ENCODE results near the gene WDR13.
A peak's percentile ranks its signal among the peaks of the same experiment; 100 is the strongest.
"Not testable (repeated sequence)": the region's sequence is repeated elsewhere in the genome, so short reads cannot be mapped to it uniquely, and the experiment has no call there.

Gene WDR13

DNA sequence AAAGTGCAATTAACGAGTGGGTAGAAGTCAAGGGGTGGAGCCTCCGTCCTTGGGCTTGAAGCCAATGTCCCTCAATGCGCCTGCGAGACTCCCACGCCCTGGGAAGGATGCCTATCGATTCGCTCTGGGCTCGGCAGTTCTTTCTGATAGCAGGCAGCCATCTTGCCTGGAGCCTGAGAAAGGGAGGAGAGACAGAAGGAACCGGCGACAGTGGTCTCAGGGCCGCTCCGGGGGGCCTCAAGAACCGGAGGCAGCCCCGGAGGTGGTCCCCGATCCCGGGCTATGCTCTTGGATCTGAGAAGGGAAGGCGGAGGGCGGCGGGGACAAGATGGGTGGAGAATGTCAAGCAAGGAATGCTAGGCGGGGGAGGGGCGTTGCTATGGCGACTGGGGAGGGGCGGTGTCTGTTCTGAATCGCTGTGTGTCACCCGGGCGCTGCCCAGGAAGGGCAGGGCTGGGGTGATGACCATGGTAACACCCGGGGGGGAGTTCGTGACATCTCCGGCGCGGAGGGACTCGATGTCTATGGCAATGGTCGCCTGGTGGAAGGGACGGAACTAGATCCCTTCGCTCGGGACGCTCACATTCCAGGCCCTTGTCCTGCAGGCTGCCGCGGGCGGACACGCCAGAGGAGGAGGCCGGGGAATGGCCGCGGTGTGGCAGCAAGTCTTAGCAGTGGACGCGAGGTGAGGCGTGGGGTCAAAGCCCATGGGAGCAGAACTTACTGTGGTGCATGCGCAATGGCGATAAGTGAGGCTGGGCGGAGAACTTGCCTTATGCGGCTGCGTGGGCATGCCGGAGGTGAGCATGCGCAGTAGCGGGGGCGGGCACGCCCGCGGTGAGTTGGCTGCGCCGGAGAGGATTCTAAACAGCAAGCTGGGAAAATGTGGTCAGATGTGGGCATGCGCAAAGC lies at the start of gene WDR13:
Gene WDR13, plus strand, starts transcription at position 140 of the 912 bp plus-strand sequence. Its CDS starts 505 bp downstream, at position 645.
- peak; percentile 94 for DNase-seq (ENCODE audit: low spot score)

DNA sequence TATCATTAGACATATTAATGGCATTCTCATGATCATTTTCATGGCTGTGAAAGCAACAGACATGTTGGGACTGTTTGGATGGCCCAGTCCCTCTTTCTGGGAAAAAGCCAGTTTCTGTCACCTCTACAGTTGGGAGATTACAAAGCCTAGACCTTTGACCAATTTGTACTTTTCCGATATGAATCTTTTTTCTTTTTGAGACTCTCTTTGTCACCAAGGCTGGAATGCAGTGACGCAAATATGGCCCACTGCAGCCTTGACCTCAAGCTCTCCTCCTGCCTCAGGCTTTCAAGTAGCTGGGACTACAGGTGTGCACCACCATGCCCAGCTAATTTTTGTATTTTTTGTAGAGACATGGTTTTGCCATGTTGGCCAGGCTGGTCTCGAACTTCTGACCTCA lies 48.4 kb upstream of the WDR13 start:
- no peak for DNase-seq (ENCODE audit: low spot score)

DNA sequence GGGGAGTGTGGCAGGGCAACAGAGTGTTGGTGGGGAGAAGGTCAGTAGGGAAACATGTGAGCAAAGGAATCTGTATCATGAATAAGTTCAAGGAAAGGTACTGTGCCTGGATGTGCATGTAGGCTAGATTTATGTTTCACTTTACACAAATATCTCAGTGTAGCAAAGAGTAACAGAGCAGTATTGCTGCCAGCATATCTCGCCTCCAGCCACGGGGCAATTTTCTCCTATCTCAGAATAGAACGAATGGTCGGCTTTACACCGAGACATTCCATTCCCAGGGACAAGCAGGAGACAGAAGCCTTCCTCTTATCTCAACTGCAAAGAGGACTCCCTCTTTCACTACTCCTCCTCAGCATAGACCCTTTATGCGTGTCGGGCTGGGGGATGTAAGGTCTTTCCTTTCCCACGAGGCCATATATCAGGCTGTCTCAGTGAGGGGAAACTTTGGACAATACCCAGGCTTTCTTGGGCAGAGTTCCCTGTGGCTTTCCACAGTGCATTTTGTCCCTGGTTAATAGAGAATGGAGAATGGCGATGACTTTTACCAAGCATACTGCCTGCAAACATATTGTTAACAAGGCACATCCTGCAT lies 41.5 kb upstream of the WDR13 start:
- not testable (repeated sequence) for DNase-seq (ENCODE audit: low spot score)

DNA sequence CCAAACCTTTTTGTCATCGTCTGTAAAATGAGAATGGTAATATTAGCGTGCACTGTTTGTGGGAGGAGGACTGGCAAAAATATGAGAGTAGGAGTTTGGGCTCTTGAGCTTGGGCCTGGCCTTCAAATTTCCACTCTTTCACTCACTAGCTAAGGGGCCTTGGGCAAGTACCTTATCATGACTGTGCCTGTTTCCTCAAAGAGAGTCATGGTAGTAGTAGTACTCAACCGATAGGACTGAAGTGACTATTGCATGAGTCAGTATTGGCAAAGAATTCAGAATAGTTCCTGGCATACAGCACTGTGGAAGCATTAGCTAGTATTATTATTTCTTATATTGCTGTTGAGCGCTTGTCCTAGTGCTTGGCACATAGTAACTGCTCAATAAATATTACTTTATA lies 39.0 kb upstream of the WDR13 start:
- DNase-seq (ENCODE audit: low spot score) = no peak

DNA sequence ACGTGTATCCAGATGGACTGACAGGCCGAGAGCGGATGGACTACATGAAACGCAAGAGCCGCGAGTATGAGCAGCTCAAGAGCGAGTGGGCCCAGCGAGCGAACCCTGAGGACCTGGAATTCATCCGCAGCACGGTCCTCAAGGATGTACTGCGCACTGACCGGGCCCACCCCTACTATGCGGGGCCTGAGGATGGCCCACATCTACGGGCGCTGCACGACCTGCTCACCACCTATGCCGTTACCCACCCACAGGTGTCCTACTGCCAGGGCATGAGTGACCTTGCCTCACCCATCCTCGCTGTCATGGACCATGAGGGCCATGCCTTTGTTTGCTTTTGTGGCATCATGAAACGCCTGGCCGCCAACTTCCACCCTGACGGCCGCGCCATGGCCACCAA lies 37.7 kb upstream of the WDR13 start:
- no peak for DNase-seq (ENCODE audit: low spot score)

DNA sequence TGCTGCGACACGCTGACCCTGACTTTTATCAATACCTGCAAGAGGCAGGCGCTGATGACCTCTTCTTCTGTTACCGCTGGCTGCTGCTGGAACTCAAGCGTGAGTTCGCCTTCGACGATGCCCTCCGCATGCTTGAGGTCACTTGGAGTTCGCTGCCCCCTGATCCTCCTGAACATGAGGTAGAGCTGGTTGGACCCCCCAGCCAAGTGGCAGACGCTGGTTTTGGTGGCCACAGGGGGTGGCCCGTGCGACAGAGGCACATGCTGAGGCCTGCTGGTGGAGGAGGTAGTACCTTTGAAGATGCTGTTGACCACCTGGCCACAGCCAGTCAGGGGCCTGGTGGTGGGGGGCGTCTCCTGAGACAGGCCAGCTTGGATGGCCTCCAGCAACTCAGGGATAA lies 37.2 kb upstream of the WDR13 start:
- no peak for DNase-seq (ENCODE audit: low spot score)

DNA sequence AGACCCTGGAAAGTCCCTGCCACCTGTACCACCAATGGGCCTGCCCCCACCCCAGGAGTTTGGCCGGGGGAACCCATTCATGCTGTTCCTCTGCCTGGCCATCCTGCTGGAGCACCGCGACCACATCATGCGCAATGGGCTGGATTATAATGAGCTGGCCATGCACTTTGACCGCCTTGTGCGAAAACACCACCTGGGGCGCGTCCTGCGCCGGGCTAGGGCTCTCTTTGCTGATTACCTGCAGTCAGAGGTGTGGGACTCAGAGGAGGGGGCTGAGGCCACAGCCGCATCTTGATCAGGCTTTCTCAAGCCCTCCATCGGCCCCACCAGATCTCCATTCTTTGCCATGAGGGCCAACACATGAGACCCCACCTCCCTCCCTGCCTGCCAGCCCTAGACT lies 36.6 kb upstream of the WDR13 start:
- DNase-seq (ENCODE audit: low spot score) = no peak

DNA sequence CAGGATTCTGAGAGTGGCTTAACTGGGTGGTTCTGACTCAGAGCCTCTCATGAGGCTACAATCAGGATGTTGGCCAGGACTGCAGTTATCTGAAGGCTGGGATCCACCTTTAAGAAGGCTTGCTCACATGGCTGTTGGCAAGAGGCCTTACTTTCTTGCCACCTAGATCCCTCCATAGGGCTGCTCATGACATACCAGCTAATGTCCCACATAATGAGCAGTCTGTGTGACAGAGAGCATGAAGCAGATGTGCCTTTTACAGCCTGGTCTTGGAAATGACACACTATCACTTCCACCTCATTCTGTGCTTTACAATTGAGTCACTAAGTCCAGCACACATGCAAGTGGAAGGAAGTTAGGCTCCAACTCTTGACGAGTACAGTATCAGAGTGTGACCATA lies 27.3 kb upstream of the WDR13 start:
- no peak for DNase-seq (ENCODE audit: low spot score)

DNA sequence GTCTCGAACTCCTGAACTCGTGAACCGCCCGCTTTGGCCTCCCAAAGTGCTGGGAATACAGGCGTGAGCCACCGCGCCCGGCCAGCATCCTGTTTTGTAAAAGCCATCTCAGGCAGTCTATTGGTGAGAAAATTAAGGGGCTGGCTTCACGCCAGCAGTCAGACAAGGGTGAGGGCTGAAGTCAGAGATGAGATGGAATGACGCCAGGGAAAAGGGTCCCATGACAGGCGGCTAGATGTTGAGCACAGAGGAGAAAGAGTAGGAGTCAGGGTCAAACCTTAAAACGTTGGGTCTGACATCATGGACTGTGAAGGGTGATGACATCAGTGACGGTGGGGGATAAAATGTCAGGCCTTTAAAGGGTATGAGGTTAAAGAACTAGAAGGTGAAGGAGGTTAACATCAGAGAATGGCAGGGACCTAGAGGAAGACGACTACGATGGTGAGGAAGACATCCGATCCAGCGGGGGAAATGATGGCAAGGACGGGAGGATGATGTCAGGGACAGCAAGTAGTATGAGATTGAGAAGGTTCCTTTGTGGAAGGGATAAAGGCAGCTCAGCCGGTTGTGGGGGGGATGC lies 23.5 kb upstream of the WDR13 start:
- no peak for DNase-seq (ENCODE audit: low spot score)

DNA sequence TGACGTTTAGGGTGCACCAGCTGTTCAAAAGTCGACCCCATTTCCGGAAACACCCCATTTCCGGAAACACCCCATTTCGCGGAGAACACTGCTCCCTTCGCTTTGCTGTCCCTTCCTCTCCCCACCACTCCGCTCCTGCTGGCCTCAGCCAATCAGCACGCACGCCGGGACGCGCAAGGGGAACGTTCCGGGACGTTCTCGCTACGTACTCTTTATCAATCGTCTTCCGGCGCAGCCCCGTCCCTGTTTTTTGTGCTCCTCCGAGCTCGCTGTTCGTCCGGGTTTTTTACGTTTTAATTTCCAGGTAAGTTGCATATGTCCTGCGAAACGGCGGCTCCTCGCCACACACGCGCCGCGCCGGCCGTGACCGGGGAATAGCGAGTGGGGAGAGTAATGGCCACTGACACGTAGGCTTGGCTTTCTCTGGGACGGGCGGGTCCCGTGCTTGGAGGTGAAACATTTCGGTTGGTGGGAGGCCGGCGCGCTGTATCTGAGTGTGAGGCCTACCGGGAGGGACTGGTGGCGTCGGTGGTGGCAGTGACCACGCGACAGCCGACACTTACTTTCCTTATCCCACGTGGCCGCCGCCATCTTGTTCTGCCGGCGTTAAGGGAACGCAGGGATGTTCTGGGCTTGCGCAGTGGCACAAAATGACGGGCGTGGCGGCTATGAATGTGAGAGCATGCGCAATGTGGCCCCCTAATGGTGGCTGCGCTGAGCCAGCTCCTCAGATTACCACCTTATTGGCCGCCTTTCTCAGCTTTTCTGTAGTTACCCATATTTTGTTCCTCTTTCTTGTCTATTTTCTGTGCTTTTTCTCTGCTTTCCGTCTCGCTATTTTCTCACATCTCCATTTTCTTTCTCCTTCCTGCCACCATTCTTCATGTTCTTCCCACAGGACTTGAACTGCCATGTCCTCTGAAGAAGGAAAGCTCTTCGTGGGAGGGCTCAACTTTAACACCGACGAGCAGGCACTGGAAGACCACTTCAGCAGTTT lies 22.7 kb upstream of the WDR13 start, which contains the start of gene RBM3:
Gene RBM3, plus strand, starts transcription at position 215 of the 997 bp plus-strand sequence. Its CDS starts 697 bp downstream, at position 912.
- peak; percentile 94 for DNase-seq (ENCODE audit: low spot score)

DNA sequence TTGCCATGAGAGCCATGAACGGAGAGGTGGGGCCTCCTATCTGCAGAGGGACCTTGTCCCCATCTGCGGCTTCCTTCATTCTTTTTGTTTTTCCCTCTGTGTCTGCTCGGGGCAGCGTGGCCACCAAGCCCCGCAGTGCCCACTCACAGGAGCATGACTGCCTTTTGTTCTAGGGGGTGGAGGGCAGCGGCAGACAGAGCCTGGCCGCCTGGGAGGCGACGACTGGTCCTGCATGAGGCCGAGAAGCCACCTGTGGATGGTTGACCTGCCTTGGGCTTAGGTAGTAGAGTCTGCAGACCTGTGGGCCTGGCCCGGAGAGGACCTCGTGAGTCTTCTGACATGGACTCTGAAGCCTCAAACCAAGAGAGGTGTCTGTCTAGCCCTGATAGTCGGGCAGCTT lies 21.6 kb upstream of the WDR13 start:
- DNase-seq (ENCODE audit: low spot score) = no peak

DNA sequence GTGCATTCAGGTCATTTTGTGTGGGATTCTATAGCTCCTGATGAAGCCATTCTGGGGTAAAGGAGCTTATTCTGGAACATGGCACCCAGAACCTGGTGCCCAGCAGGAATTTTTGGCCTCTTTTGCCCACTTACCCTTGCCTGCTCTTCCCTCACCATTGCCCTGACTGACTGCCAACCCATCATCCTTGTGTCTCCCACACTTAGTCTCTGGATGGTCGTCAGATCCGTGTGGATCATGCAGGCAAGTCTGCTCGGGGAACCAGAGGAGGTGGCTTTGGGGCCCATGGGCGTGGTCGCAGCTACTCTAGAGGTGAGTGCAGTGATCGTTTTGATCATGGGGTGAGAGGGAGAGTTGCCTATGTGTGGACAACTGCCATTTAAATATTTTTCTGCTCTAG lies 21.2 kb upstream of the WDR13 start:
- DNase-seq (ENCODE audit: low spot score) = no peak

DNA sequence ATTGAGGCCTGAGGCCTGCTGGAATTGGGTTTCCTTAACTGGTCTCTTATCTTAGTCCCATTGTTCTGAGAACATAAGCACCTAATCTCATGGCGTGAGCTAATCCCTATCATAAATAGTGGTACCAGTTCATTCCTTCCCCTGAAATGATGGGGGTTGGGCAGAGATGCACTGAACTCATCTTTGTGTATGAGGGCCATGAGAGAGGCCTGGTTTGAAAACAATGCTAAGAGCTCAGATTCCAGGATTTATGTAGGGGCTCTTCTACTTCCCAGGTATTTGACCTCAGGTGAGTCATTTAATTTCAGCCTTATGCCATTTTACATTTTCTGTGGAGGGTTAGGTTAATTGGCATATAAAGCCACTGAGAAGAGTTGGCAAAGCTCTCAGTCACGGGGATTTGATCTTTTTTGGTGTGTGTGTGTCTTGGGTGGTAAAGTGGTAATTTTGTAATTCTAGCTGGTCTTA lies 18.6 kb upstream of the WDR13 start:
- DNase-seq (ENCODE audit: low spot score) = no peak

DNA sequence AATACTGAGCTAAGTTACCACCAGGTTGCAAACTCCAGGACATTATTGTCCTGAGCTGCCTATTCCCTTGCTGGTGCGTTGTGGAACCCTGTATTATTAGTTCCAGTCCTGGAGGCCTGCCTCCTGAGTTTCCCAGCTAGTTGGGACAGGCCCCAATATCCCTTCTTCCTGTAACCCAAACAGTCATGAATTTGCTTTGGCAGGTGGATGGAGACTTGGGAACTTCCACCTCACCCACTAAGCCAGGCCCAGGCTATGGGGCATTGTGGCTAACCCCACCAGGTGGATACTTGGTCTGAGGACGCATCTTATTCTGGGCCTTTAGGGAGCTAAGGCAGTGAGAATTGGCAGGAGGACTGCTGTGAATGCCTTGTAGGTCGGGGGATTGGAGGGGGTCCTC lies 18.0 kb upstream of the WDR13 start:
- no peak for DNase-seq (ENCODE audit: low spot score)

DNA sequence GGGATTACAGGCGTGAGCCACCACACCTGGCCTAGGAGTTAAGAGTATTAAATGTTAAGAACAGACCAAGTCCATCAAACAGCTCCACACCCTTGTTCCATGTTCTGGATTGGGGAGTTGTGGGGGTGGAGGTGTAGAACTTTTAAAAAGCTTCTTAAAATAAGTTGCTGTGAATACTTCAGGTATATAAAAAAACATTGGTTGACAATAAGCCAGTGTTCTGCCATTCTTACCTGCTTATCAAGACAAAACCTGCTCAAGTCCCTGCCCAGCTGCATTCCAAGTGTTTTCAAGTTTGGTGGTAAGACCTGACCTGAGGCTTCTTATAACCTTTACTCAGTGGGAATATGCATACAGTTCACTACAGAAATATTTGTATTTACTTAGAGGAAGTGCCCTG lies 16.6 kb upstream of the WDR13 start:
- no peak for DNase-seq (ENCODE audit: low spot score)

DNA sequence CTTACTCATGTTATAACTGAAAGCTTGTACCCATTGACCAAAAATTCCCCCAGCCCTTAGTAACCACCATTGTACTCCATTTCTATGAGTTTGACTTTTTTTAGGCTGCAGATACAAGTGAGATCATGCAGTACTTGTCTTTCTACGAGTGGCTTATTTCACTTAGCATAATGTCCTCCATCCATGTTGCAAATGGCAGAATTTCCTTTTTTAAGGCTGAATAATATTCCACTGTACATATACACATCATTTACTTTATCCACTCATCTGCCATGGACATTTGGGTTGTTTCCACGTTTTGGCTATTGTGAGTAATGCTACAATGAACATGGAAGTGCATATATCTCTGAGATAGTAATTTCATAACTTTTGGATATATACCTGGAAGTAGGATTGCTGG lies 12.6 kb upstream of the WDR13 start:
- no peak for DNase-seq (ENCODE audit: low spot score)

DNA sequence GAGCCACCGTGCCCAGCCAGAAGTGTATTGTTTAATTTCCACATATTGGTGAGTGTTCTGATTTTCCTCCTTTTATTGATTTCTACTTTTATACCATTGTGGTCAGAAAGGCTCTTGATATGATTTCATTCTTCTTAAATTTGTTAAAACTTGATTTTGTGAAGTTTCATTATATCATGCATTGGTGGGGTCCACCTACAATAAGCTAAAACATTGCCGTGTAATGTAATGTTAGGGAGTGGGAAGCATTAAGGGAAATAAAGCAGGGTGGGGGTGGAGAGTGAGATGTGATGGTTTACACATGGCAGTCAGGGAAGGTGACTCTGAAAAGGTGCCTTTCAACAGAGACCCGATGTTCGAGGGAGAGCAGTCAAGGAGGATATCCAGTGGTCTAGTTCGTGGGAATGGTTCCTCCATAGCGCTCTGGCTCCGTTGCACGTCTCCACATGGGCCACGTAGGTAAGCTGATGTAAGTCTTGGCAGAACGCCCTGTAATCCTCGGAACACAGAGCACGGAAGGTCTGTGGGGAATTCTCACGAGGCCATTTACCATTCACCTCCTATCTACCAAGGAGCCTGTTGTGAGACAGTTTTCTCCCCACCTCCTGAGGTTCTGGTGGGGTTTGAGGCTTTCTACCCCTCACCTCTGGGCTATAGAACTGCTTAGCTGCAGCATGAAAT lies 7.7 kb upstream of the WDR13 start:
- DNase-seq (ENCODE audit: low spot score) = no peak

DNA sequence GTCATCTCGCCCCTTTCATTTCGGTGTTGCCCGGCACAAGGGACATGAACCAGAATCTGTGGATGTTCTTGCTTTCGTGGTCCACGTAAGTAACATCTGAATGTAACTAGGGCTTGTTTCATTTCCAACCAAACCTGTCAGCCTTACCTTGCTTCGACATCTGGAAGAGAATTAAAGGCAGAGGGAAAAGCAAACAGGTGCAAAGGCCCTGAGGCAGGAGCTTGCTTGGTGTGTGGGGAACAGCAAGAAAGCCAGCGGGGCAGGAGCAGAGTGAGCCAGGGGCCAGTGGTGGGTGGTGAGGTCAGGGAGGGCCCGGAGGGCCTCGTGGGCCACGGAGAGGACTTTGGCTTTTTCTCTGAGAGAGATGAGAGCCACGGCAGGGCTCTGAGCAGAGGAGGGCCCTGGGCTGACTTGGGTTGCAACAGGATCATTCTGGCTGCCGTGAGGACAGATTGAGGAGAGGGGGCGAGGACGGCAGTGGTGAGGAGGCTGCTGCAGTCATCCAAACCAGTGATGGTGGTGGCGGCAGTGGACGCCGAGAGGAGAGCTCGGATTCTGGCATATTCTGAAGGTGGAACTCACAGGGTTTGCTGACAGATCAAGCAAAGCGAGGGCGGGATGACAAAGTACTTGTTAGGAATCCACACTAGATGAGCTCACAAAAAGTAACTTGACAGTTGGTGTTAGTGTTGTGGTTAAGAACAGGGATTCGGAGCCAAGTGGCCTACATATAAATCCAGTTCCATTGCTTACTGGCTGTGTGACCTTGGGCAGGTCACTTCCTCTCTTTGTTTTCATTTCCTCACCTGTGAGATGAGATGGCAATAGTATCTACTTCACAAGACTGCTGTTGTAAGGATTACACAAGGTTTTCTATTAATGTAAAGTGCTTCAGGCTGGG lies 6.8 kb upstream of the WDR13 start:
- DNase-seq (ENCODE audit: low spot score) = no peak

DNA sequence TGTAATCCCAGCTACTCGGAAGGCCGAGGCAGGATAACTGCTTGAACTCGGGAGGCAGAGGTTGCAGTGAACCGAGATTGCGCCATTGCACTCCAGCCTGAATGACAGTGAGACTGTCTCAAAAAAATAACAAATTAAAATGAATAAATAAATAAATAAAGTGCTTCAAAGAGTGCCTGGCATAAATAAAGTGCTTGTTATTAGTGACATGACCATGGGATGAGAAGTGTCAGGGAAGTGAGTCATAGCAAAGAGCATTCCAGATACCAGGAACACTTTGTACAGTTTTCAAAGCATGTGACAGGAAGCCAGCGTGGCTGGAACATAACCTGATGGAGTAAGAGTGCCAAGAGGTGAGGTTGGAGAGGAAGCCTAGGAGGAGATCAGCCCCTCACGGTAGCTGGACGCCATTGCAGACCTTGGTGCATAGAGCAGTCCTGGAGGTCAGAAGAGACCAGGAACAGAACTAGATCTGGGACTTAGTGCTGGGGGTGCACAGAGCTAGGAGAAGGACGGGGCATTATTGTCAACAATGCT lies 6.0 kb upstream of the WDR13 start:
- DNase-seq (ENCODE audit: low spot score) = no peak

DNA sequence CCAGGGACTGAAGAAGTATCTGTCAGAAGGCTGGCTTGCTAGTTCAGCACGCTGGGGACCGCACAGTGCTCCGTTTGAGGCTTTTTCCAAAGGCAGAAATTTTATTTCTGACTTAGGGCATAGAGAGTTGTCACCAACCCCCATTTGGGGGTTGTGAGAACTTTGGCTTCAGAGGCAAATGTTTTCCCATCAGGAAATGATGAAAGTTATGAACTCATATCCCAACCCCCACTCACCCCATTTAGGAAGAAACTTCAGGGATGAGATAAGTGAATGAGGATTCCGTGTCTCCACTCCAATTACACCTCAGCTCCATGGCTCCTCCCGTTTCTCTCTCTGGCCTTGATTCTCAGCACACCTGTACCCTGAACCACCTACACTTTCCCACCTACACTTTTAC lies 4.3 kb upstream of the WDR13 start:
- DNase-seq (ENCODE audit: low spot score) = no peak
